HL-60 (cell line): Measurements from ENCODE around the gene SLC35E3.

Experiments used
- DNase-seq, 2 experiments: peaks; one replicate each; pipeline ENCODE4 v3.0.0-alpha.2; 2010 to 2020; ENCODE audit warnings: low read depth in 1 of 2, low spot score in 1 of 2
- H3K27ac ChIP-seq: fragments of 250-450 bp; sonication (Bioruptor Pico); replicated peaks from 2 replicates; pipeline ENCODE4 v1.5.1; 2020; ENCODE audit warnings: mild to moderate bottlenecking, moderate library complexity
- H3K27me3 ChIP-seq: fragments of 250-450 bp; sonication (Bioruptor Pico); 2 replicates; pipeline ENCODE4 v1.5.1; 2021; ENCODE audit warnings: mild to moderate bottlenecking, moderate library complexity; ENCODE audit not compliant: insufficient read depth, poor library complexity, severe bottlenecking
- H3K4me3 ChIP-seq: replicated peaks from 2 replicates; pipeline ENCODE4 v1.5.1; 2011; ENCODE audit warnings: mild to moderate bottlenecking, control low read depth, low read length; ENCODE audit not compliant: insufficient read depth
- GABPA ChIP-seq: IDR thresholded peaks from 2 replicates; pipeline ENCODE4 v1.6.1; 2012; ENCODE audit warnings: low read depth
- POLR2AphosphoS5 ChIP-seq: IDR thresholded peaks from 2 replicates; pipeline ENCODE4 v1.6.1; 2012; ENCODE audit warnings: low read depth
- SPI1 ChIP-seq: IDR thresholded peaks from 2 replicates; pipeline ENCODE4 v1.6.1; 2012; ENCODE audit warnings: low read depth, mild to moderate bottlenecking, borderline replicate concordance
- TF ChIP-seq, protein P1 (sequence below): IDR thresholded peaks from one replicate; pipeline ENCODE4 v1.5.1; 2011; ENCODE audit warnings: low read length, control low read depth, inconsistent platforms; ENCODE audit not compliant: insufficient read depth
- TF ChIP-seq, protein P2 (sequence below): IDR thresholded peaks from 2 replicates; pipeline ENCODE4 v1.6.1; 2012; ENCODE audit warnings: low read depth; ENCODE audit not compliant: insufficient replicate concordance

The SLC35E3 gene

DNA sequence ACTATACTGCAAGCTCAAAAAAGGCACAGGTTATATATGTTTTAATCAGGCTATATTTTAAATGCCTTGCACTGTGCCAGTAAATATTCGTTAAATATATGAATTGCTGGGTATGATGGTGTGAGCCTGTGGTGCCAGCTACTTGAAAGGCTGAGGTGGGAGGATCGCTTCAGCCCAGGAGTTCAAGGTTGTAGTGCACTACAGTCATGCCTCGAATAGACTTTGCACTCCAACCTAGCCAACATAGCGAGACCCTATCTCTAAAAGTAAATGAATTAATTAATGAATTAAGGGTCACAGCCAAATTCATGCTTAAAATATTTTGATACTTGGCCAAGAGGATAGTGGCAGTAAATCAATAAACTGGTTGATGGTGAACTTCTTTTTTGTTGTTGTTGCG lies 39.8 kb downstream of the SLC35E3 start:
- no peak overlapping the region for H3K4me3 ChIP-seq
- no peak for DNase-seq
- TF ChIP-seq GABPA (no peak), SPI1 (no peak), POLR2AphosphoS5 (no peak)
- TF ChIP-seq, protein P1, sequence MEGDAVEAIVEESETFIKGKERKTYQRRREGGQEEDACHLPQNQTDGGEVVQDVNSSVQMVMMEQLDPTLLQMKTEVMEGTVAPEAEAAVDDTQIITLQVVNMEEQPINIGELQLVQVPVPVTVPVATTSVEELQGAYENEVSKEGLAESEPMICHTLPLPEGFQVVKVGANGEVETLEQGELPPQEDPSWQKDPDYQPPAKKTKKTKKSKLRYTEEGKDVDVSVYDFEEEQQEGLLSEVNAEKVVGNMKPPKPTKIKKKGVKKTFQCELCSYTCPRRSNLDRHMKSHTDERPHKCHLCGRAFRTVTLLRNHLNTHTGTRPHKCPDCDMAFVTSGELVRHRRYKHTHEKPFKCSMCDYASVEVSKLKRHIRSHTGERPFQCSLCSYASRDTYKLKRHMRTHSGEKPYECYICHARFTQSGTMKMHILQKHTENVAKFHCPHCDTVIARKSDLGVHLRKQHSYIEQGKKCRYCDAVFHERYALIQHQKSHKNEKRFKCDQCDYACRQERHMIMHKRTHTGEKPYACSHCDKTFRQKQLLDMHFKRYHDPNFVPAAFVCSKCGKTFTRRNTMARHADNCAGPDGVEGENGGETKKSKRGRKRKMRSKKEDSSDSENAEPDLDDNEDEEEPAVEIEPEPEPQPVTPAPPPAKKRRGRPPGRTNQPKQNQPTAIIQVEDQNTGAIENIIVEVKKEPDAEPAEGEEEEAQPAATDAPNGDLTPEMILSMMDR, result no peak
- TF ChIP-seq, protein P2, sequence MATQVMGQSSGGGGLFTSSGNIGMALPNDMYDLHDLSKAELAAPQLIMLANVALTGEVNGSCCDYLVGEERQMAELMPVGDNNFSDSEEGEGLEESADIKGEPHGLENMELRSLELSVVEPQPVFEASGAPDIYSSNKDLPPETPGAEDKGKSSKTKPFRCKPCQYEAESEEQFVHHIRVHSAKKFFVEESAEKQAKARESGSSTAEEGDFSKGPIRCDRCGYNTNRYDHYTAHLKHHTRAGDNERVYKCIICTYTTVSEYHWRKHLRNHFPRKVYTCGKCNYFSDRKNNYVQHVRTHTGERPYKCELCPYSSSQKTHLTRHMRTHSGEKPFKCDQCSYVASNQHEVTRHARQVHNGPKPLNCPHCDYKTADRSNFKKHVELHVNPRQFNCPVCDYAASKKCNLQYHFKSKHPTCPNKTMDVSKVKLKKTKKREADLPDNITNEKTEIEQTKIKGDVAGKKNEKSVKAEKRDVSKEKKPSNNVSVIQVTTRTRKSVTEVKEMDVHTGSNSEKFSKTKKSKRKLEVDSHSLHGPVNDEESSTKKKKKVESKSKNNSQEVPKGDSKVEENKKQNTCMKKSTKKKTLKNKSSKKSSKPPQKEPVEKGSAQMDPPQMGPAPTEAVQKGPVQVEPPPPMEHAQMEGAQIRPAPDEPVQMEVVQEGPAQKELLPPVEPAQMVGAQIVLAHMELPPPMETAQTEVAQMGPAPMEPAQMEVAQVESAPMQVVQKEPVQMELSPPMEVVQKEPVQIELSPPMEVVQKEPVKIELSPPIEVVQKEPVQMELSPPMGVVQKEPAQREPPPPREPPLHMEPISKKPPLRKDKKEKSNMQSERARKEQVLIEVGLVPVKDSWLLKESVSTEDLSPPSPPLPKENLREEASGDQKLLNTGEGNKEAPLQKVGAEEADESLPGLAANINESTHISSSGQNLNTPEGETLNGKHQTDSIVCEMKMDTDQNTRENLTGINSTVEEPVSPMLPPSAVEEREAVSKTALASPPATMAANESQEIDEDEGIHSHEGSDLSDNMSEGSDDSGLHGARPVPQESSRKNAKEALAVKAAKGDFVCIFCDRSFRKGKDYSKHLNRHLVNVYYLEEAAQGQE, result no peak
- no peaks in the 10 kb centered on the region for H3K27me3 ChIP-seq
- H3K27ac ChIP-seq, result no peak overlapping the region

DNA sequence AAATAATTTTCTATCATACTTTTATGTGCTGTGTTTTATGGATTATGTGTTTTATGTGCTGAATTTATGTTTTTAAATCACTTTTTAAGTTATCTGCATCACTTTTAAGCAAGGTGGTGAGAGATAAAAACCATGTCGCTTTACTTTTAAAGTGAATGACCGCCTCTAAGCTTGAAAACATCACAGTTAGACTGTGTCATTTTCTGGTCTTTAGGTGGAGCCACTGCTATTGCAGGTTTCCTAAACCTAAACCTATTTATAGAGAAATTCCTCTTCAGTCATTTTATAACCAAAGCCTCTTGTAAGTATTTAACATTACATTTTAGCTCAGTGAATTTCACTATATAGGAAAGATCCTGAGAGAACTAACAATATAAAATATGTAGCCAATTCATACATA lies 41.0 kb downstream of the SLC35E3 start:
- TF ChIP-seq, protein P1, result no peak
- TF ChIP-seq POLR2AphosphoS5 (no peak), GABPA (no peak), SPI1 (no peak)
- TF ChIP-seq, protein P2, result no peak
- H3K27me3 ChIP-seq, result no peaks in the 10 kb centered on the region
- peak overlapping the region; percentile 79 for H3K27ac ChIP-seq
- no peak overlapping the region for H3K4me3 ChIP-seq
- DNase-seq, result peak in 1 of 2 experiments; percentile 17

DNA sequence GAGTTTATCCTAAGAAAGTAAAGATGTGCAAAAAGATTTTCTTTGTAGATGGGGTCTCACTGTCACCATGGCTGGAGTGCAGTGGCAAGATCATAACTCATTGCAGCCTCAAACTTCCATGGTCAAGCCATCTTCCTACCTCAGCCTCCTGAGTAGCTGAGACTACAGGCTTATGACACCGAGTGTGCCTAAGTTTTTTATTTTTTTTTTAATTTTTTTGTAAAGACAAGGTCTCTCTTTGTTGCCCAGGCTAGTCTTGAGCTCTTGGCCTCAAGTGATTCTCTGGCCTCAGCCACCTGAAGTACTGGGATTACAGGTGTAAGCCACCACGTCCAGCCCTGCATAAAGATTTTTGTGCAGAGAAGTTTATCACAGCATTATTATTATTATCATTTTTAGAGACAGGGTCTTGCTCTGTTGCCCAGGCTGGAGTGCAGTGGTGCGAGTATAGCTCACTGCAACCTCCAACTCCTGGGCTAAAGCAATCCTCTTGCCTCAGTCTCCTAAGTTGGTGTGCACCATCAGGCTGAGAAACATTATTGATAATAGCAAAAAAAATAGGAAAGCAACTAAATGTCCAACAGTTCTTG lies 42.7 kb downstream of the SLC35E3 start:
- no peak for TF ChIP-seq GABPA
- TF ChIP-seq, protein P2, result no peak
- TF ChIP-seq SPI1, result no peak
- TF ChIP-seq POLR2AphosphoS5, result no peak
- TF ChIP-seq, protein P1, result no peak
- DNase-seq, result no peak
- H3K4me3 ChIP-seq, result no peak overlapping the region
- H3K27ac ChIP-seq, result no peak overlapping the region
- no peaks in the 10 kb centered on the region for H3K27me3 ChIP-seq
